NCI-H2107 (cell line): ENCODE measurements around the gene MAN1A1.
"Not testable (repeated sequence)": the region's sequence is repeated elsewhere in the genome, so short reads cannot be mapped to it uniquely, and the experiment has no call there.

ENCODE experiments used
- DNase-seq: peaks from one replicate; lab custom pipeline; 2025; lab: John Stamatoyannopoulos, UW

The MAN1A1 gene

DNA sequence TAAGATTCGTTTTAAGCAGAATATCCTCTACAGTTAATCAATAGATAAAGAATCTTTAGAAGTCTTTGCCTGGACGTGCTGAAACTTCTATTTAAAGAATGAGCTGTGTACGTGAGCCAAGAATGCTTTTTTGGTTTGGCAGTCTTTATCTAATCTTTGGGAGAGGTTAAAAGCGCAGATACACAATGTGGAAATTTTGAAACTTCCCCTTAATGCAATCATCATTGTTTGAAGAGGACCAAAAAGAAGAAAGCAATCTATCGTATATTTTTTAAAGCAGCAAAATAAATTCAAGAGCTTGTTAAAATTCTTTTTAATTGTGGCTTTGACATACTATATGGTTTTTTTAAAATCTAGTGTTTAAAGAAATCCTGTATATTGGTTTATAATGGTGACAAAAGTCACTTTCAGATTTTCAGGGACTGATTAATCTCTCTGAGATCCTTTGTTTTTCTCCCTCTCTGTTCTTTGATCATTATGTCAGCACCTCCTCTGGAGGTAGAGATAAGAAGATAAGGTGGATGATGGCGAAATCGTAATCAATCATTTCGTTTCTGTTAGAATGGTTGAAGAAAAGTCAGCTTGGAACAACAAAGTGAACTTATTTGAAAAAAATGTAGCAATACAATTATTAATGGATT, 179.0 kb downstream of the MAN1A1 start:
- DNase-seq, result no peak

DNA sequence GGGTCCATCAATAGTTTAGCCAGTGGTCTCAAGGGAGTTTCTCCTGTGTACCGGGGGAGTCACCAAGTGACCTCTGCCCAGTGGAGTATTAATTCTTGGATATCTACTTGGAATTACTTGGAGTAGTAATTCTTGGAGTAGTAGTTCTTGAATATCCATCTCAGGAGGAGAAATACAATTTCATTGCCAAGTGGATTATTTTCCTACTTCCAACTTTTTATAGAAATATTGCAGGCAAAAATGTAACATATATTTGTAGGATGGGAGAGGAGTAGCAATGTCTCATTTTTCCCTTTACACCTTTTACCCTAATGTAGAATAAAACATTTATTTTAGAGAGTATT, 179.5 kb downstream of the MAN1A1 start:
- DNase-seq, result no peak

DNA sequence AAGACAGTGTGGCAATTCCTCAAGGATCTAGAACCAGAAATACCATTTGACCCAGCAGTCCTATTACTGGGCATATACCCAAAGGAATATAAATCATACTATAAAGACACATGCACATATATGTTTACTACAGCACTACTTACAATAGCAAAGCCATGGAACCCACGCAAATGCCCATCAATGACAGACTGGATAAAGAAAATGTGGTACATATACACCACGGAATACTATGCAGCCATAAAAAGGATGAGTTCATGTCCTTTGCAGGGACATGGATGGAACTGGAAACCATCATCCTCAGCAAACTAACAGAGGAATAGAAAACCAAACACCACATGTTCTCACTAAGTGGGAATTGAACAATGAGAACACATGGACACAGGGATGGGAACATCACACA, 180.2 kb downstream of the MAN1A1 start:
- not testable (repeated sequence) for DNase-seq

DNA sequence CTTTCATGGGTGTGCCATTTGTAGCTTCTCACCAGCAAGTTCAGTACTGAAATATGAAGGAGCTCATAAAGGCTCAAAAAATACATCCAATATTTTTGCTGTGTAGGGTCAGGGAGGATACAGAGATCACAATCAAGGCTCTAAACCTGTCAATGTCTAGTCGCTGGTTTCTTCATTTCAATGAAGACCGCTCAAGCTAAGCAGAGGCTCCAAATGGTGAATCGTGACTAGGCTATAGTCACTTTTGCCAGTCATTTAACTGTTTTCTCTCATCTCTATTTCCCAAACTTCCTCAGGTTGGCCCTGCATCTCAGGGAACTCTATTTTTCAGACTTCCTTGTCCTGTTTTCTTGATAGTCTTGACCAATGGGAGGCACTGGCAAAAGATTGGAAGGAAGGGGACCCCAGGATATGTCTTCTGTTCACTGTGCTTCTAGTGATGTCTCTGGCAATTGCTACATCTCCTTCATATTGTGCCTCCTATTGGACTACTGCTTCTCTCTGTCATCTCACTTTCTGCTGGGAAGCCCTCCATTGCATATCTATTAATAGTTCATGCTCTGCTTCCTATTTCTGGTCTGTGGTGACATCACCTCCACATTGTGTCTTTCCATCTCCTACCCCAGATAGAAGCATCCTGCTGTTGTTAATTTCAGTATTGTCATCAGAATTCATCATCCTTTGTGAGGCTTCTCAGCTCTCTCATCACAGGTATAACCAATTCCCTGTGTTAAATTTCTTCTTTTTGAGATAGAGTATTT, 183.4 kb downstream of the MAN1A1 start:
- DNase-seq, result no peak

DNA sequence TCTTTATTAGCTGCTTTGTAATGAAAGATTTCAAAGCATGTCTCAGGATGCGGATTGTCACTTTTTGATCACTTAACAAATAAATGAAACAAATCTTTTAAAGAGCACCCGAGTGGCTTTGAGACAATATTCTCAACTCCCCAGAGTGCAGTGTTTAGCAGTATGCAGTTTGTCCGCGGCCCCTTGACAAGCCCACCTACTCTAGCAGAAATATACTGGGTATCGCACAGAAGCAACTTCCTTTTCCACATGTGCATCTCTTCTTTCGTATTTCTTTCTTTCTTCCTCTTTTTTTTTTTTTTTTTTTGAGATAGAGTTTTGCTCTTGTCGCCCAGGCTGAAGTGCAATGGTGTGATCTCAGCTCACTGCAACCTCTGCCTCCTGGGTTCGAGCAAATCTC, 186.6 kb downstream of the MAN1A1 start:
- DNase-seq, result no peak

DNA sequence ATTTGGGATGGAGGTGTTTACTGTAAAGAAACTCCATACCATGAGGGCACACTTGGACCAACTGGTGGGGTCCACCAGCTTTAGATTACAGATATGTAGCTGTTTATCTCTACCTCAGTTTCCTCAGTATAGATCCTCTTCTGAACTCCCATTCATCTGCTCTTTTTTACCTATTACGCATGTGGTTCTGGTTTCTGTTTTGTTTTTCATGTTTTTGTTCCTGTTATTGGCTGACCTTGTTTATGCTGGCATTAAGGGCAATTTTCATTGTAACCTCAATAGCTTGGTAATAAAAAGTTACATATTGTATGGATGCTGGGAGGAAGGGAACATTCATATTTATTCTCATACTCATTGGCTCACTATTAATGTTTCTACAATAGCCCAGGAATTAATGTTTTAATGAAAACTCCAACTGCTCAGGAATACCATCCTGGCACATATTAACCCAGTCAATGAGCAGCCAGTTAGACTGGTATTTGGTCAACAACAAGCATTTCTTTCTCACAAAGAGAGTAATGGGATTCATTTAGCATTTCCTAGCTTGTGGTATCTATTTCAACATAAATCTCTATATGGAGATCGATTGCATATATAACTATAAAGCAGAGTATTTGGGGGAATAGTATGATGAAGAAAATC, 187.3 kb downstream of the MAN1A1 start:
- no peak for DNase-seq

DNA sequence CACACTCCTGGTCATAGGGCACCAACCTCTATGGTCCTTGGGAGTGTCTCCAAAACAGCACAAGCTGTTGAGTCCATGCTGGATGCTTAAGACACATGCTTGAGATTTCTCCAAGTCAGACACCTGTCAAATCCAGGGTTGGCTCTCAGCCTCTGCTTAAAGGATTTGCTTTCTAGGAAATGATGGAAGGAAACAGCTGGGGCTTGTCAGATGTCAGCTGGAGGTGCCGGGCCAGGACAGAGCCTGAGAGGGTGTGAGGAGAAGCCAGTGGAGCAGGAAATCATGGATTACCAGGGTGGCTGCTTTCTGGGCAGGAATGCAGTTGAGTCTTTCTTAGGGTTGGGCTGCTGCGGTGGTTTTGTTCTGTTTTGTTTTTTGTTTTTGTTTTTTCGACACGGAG, 188.1 kb downstream of the MAN1A1 start:
- no peak for DNase-seq

DNA sequence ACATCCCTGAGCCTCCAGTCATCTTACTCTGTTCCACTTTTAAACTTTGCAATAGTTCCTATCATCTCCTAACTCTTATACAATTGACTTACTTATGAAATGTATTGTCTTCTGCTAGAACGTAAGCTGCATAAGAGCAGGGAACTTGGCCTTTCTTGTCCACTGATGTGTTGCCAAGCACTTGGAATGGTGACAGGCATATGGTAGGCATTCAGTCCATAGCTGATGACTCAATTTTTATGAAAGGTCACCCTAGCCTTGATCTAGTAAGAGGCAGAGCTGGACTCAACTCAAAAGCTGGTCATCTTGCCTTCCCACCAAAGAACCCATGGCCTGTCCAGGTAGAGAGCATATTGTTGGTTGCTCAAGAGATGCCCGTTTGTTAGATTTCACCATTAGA, 188.7 kb downstream of the MAN1A1 start:
- DNase-seq, result no peak

DNA sequence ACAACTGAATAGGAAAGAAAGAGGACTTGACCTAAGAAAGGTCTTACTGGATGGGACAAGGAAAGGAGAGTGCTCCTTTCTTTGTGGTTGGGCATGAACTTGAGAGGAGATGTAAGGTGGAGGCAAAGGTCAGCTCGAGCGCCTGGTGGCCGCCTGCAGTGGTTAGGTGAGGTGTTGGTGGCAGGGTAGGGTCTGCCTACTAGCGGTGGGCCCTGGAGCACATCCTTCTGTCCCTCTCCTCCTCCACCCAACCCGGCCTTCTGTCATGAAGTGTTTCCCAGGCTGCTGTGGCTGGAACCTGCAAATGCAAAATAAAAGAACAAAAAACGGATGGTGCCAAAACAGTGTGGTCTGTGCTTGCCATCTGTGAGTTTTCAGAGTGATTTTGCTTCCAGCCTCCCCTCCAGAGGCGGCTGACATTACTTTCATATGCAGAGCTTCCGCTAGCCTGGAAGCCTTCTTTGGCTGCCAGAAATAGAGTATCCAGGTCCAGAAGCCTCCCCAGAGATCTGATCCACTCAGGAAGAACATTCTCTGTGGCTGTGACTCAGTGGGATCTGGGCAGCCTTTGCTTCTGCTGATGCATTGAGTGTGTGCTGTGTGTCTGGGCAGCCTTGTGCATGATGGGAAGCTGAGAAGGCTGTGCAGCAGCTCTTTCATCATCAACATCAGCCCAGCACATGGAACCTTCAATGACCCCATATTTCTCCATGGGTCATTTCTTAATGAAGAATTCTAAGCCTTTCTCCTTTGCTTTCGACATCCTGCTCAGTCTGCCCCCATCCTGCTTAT, 191.3 kb downstream of the MAN1A1 start:
- DNase-seq, result no peak

DNA sequence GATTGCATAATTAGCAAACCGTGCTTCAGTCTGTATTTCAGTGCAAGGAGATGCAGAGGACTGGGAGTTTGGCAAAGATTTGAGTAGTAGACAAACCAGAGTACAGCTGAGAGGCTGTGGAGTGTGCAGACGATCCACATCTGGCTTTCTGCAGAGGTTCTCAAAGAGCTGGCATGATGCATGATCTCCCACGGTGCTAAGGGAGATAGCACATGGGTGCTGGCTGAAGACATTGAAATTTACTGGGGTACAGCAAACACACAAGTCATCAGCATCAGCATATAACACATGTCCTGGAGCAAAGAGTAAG, 192.1 kb downstream of the MAN1A1 start:
- DNase-seq, result no peak

DNA sequence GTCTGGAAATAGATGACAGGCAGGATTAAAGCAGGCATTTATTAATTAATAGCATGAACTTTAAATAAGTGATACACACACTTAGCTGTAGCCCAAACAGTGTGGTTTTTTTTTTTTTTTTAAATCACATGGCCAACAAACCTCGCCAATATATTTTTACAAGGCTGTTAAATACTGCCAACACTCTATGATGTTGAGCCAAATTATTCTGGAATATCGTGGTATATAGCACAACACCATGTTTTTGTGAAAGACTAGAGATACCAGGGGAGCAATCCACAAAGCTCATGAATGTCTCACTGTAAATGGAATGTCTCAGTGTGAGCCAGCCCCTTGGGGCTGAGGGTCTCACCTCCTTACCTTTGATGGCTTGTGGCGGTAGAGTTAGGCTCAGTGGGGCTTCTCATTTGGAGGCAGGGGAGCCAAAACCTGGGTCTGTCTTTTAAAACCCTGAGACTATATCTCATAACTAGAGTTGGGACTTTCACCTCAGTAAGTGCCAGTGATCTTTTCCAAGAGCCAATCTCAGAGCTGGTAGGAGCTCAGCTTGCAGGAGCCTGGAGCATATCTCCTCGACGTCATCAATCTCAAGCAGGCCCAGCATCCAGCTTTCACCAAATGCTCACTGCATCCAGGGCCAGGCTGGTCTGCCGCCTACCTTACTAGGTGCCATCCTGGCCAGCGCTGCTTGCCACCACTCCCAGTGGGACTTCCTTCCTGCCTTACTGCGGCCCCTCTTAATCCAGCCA, 192.6 kb downstream of the MAN1A1 start:
- no peak for DNase-seq

DNA sequence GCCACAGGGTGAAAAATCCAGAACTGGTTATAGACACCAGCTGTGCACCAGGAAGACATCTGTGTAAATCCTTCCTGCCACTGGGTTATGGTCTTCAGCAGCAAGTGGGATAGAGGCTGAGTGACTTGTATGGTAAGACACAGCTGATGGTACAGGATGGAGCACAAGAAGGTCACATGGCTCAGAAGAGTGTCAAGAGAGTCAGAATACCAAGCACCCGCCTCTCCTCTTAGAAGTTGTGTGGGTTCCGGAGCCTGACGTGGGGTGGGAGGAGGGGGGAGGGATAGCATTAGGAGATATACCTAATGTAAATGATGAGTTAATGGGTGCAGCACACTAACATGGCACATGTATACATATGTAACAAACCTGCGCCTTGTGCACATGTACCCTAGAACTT, 193.5 kb downstream of the MAN1A1 start:
- DNase-seq, result not testable (repeated sequence)

DNA sequence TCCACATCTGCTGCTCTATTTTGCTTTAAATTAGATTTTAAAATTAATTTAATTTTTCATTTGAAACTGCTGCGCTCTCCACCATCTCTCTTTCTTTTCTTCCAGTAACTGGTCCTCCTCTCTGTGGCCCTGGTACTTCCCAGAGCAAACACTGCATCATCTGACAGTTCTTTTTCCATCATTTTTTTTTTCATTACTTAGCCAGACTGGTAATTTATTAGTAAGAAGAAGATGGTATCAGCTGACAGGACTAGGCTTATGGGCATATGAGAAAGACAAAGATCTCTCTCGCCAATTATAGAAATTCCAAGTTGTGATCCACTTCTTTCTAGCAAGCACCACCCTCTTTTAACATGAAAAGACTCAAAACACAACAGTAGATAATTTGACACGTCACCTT, 197.4 kb downstream of the MAN1A1 start:
- no peak for DNase-seq

DNA sequence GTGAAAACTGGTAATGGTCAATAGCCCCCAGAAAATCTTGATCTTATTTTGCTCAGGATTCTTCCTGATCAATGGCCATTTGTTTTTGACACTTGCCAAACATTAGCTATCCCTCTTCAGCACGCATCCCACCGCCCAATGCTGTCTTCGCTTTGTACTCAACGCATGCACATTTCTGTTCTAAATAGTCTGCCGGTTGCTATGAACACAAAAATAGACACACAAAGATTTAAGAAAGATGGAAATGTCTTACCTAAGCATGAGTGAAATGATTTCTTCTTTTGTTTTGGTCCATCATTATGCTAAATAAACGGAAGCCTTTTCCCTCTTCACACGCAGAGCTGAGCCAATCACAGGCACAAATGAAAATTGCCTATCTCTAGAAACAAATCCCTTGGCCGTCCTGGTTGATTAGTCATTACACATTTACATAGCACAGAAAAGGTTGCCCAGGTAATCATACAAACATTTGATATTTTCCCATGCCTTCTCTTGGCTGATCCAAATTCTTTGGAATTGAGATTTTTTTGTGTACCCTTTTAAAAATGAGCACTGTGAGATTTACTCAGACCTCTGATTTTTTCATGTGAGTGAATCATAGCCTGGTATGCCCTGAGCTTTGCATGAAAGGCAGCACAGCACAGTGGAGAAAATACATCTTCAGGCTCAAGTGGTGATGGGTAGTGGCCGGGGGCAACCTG, 200.6 kb downstream of the MAN1A1 start:
- no peak for DNase-seq

DNA sequence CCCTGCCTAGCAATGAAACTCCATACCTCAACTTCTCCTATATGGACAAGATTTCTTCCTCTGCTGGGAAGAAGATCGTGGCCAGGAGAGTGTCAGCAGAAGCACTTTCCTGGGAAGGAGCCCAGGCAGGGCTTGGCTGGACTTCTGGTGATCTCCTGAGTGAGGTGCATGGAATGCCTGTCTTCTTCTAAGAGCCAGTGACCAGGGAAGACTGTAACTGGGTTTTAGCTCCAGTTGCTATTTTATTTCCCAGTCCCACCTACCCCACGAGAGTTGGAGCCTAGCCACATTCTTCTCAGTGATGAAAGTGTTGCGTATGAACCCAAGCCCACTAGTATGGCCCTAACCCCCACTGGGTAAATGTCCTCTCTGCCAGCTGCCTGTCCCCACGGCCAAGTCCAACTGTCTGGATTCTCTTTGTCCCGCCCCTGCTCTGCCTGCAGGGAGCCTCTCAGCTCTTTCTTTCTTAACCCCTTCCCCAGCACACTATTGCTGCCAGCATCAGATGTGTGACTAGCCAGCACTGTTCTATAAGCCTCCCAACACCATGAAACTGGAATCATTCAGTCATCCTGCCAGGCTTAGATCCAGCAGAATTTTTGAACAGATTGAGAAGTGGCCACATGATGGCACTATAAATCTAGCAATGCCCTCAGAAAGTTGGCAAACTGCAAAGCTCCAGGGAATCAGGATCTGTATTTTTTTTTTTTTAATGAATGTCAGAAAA, 201.3 kb downstream of the MAN1A1 start:
- no peak for DNase-seq

DNA sequence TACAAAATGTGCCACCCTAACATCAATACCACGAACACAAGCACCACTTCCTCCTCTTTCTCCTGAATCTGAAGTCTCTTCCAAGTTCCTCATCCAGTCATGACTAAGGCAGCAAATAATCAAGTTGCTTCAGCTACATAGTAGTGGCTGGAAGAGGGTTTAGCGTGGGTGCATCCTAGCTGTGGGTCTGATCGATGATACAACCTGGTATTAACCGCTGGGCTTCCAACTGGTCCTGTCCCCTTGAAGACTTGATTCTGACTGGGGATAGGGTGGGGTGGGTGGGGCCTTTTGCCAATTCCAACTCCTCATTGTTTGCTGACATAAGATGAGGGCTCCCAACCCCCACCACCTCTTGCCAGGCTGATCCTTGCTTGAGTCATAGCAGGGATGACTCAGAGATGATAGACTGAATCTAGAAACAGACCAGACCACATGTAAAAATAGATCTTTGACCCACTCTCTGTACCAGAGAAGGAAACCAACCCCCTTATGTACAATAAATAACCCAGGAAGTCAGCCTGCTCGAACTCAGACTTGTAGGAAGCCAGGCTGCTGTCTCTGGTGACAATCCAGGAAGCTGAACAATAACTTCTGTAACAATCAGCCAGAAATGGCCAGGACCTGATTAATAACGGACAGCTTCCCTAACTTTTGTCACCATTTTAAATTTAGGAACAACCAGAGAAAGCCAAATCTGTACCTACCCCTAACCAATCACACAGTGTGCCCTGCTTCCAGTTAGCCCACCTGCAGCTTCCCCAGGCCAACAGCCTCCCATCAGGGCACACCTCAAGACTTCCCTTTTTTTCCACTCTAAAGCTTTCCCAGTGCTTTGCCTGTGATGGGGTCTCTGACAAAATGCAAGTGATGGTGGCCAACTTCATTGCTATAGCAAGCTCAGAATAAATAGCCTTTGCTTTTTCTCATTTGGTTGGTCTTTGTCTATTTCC, 202.2 kb downstream of the MAN1A1 start:
- DNase-seq, result no peak

DNA sequence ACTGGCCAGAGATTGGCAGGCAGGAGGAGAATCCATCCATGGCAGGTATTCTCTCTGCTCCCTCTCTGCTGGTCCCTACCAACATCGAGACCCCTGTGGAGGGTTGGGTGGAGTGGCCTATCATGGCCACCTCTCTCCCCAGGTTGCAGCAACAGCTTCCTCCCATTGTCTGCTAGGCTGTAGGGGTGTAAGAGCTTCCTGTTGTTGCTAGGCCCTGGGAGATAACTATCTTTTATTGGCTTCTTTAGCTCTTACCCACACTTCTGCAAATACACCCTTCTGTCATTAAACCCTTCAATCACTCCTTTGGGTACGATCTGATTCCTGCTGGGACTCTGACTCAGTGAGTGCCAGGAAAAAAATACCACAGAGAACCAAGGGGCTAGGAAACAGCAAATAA, 204.4 kb downstream of the MAN1A1 start:
- no peak for DNase-seq

DNA sequence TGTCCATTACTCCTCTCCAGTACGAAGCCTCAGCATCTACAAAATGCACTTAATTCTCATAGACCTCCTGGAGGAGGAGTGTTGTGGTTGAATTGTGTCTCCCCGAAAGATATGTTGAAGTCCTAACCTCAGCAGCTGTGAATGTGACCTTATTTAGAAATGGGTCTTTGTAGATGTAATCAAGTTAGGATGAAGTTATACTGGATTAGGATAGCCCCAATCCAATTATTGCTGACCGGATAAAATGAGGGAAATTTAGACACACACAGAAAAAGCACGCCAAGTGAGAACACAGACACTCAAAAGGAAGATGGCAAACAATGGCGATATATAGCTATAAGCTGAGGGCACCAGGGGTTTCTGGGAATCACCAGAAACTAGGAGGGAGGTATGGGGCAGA, 206.9 kb downstream of the MAN1A1 start:
- no peak for DNase-seq

DNA sequence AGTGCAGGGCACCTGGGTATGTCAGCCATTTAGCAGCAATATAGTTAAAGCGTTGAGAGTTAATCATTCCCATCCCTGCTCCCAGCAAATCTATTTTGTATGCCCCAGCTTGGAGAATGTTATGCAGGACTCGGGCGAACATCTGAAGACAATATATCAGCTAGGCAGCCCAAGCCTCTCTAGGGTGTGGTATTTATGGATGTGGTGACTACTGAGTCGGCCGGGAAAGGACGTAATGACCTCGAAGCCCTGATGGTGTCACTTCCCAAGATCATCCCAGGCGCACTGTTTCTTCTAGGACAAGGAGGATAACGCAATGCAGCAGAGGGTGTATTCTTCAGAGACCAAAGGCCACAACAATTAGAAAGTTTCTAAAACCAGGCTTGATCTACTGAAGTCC, 207.5 kb downstream of the MAN1A1 start:
- no peak for DNase-seq
